Measurements from ENCODE around the gene SGCG.
"Not testable (repeated sequence)": the region's sequence is repeated elsewhere in the genome, so short reads cannot be mapped to it uniquely, and the experiment has no call there.

Gene SGCG

DNA sequence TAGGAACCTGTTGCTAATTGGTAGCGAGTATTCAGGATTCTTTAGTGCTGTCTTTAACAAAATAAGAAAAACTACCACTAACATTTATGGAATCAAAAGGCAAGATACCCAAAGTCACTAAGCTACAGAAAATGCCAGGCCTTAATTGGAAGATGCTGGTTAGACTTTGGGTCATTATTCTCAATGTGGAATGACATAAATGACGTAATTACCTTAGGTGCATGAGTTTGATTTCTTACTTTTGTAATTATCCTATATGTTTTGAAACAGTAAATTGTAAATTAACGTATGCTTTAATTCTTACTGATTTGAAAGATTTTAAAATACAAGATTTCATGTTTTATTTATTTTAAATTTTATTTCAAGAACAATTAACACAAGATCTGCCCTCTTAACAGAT lies 25.0 kb downstream of the SGCG start:
- DNase-seq (ENCODE audit: low read depth in 3 of 3, low spot score in 1 of 3): no peak

DNA sequence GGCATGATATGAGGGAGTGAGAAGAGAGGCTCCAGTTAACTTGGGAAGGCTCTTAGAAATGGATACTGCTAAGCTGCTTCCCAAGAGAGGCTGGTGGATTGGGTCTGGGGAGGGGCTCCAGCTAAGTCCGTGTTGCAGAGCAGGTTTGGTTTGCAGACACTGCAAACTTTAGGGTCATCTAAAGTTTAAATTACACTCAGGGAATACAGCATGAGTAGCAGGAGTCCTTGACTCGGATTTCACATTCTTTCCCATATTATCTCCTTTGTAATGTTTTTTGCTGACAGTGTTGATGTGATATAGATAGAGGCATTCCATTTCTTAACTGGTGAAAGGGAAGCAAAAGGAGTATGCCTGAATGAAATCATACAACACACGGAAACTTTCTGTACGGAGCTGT lies 31.9 kb downstream of the SGCG start:
- DNase-seq (ENCODE audit: low read depth in 3 of 3, low spot score in 1 of 3): no peak

DNA sequence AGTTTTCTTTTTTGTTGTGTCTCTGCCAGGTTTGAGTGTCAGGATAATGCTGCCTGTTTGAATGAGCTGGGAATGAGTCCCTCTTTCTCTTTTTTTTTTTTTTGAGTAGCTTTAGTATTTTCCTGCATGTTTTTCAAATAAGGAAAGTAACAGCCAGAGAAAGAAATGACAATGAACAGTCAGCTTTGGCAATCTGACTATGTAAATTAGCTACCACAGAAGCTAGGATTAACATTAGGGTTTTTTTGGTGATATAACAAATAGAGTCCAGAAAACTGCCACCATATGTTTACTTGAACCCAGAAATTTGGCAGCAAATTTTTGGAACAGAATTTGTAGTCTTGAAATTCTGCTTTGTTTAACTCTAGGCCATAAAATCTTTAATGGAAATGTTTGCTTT lies 50.5 kb downstream of the SGCG start:
- DNase-seq (ENCODE audit: low read depth in 3 of 3, low spot score in 1 of 3): no peak

DNA sequence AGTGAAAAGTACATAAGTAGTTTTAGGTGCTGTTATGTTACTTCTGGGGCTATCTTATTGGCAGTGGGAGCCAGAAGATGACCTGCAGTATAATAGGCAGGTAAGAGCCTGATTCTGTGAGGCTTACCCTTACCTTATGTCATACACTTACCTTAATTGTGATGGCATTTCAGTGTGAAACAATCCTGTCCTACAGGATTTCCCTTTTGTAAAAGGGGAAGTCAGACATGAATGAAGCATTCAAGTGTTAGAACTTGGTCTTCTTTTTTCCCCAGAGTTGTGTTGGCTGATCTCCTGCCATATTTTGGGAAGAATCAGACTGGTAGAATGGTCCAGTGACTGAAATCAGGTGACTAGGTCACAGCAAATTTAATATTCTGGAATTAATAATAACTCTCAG lies 55.2 kb downstream of the SGCG start:
- no peak for DNase-seq (ENCODE audit: low read depth in 3 of 3, low spot score in 1 of 3)

DNA sequence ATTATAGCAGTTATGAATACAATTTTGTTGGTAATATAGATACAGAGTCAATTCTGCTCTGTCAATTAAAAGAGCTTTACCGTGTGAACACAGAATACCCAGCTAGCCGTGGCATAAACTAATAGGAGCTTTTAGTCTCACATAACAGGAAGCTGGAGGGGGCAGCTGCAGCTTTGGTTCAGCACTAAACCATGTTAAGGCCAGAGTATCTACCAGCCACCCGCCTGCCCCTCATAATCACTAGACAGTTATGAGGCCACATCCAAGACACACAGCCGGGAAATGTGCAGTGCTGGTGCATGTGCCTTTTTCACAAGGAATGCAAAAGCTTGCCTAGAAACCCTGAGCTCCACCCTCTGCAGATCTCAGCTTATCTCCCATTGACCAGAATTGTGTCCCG lies 62.3 kb downstream of the SGCG start:
- no peak for DNase-seq (ENCODE audit: low read depth in 3 of 3, low spot score in 1 of 3)

DNA sequence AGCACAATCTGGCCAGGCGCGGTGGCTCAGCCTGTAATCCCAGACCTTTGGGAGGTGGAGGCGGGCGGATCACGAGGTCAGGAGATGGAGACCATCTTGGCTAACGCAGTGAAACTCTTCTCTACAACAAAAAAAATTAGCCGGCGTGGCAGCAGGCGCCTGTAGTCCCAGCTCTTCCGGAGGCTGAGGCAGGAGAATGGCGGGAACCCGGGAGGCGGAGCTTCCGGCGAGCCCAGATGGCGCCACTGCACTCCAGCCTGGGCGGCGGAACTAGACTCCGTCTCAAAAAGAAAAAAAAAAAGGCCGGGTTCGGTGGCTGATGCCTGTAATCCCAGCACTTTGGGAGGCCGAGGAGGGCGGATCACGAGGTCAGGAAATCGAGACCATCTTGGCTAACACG lies 67.6 kb downstream of the SGCG start:
- not testable (repeated sequence) for DNase-seq (ENCODE audit: low read depth in 3 of 3, low spot score in 1 of 3)

DNA sequence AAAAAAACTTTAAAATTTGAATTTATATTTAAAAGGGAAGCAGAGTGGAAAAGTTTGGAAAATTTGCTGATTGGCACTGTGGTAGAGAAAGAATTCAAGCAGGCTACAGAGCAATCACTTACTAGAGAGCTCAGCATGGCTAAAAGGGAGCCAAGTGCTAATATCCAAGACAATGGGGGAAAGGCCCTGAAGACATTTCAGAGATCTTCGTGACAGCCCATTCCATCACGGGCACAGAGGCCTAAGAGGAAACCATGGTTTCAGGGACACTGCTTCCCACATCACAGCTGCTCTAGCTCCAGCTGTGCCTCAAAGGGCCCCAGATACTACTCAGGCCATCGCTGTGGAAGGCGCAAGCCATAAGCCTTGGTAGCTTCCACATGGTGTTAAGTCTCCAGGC lies 73.7 kb downstream of the SGCG start:
- no peak for DNase-seq (ENCODE audit: low read depth in 3 of 3, low spot score in 1 of 3)

DNA sequence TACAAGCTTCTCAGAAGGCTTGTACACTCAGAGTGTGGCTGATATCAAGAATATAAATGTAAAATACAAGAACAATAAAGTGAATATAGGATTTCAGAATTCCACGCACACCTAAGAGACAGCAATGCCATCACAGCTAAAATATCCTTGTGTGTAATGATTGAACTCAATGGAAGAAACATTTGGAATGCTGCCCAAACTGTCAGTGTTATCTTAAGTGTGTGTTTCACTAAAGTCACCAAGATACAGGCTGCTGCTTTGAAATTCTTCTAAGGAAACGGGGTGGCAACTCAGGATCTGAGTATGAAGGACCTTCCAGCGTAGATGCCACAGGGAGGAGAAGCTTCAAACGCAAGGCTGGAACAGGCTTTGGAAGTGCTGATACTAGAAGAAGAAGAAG lies 86.8 kb downstream of the SGCG start:
- no peak for DNase-seq (ENCODE audit: low read depth in 3 of 3, low spot score in 1 of 3)

DNA sequence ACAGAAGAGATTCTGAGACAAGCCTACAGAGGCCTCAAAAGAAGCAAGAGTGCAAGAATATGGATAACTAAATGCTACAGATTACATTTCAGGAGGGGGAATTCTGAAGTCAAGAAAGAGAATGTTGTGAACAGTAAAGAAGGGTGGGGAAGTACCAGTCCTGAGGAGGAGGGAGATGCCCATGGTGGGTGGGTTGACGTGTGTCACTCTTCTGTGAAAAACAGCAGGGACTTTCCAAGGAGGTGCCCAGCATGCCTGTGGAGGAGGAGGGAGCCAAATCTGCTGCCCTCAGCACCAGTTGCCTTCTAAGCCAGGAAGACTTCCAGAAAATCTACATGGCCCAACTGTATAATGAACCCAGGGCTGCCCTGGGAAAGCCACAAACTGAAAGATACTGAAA lies 87.7 kb downstream of the SGCG start:
- peak in 1 of 3 donors; percentile 2 for DNase-seq (ENCODE audit: low read depth in 3 of 3, low spot score in 1 of 3)

DNA sequence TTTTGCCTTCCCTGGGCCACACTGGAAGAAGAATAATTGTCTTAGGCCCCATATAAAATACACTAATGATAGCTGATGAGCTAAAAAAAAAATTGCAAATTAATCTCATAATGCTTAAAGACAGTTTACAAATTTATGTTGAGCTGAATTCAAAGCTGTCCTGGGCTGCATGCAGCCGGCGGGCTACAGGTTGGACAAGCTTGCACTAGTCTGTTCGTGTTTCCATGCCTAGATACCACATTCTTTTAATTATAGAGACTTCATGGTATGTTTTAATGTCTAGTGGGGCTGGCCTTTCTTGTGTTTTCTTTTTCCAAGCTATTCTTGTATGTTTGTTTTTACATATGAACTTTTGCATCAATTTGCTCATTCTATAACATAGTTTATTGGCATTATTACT lies 90.6 kb downstream of the SGCG start:
- DNase-seq (ENCODE audit: low read depth in 3 of 3, low spot score in 1 of 3): no peak

DNA sequence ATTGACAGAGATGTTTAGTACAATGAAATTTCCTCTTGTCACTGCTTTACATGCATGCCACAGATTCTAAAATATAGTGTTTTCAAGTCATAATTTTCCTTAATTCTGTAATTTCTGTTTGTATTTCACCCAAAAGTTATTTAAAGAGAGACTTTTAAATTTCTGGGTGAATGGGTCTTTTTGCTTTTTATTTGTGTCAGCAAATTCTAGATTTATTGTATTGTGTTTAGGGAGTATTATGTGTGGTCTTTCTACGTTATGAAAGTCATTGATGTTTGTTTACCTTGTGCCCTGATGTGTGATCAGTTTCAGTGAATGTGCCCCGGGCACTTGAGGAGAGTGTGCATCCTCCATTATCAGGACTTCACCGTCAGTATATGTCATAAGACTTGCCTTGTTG lies 92.7 kb downstream of the SGCG start:
- no peak for DNase-seq (ENCODE audit: low read depth in 3 of 3, low spot score in 1 of 3)

DNA sequence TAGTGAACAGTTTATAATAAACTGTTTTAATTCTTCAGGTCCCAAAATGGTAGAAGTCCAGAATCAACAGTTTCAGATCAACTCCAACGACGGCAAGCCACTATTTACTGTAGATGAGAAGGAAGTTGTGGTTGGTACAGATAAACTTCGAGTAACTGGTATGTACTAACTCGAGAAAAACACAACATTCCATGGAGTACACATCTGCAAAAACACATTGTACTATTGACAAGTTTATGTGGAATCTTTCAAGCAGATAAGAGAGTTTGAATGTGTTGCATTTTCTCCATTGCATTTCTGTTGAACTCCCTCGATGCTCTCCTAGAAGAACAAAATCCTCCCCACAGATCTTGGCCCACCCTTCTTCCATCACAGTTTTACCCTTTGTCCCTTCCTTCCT lies 98.5 kb downstream of the SGCG start:
- DNase-seq (ENCODE audit: low read depth in 3 of 3, low spot score in 1 of 3): no peak

DNA sequence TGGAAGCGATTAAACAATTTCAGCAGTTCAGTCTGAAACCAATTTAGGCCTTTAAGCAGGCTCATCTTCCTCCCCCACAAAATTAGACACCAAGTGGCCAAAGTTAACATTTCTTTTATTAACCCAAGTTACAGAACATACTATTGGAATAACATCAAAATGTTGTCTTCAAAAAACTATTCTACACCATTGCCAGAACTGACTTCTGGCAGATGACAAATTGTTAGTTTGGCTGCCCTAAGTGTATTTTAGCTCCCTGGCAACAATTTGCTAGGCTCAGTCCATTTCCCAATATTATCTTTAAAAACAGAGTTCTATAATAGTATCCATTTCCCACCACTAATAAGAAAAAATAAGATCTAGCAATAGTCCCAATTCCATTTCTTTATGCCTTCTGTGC lies 107.8 kb downstream of the SGCG start:
- DNase-seq (ENCODE audit: low read depth in 3 of 3, low spot score in 1 of 3): no peak

DNA sequence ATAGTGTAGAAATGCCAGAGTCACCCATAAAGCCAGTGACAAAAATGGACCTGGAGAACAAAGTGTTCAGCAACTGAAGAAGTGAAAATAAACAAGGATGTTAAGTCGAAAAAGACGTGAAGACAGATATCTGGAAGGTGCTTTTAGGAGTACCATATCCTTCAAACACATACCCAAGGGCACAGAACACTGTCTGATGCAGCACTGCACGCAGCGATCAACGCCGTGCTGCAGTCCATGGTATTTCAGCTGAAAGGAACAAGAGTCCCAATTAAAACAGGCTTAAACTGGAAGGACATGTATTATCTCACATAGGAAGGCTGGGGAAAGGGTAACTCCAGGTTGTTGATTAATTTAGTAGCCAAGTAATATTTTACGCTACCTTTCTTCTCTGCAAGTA lies 108.2 kb downstream of the SGCG start:
- DNase-seq (ENCODE audit: low read depth in 3 of 3, low spot score in 1 of 3): no peak

DNA sequence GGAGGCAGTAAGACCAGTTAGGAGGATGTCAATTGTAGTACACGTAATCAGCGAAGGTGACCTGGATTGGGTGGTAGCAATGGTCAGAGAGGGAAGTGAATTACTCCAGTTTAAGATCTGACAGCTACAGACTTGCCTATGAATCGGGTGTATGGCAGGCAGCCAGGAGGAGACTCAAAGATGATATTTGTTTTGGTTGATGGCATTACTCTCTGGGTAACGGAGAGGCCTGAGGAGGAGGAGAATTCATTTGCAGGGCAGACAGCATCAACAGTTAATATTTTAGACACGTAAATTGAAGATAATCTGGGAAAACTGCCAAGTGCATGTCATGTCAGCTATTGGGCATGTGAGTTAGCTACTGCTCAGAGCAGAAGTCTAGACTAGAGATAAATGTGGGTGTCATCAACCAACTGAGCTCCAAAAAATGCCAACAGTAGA lies 109.2 kb downstream of the SGCG start:
- DNase-seq (ENCODE audit: low read depth in 3 of 3, low spot score in 1 of 3): no peak

DNA sequence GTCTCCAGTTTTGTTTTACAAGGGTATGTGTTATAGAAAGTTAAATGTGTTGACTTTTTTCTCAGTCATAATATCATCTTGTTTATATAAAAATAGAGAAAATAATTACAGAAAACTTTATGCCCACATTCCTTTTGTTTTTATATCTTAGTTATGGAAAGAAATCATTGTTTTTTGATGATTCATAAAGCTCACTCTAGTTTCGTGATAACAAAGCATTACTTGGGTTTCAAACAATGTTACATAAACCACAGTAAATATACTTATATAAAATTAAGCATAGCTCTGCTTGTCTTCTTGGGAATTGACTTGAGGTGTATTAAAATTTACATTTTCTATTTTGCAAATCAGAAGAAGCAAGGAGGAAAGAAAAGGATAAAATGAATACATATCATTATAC lies 111.8 kb downstream of the SGCG start:
- no peak for DNase-seq (ENCODE audit: low read depth in 3 of 3, low spot score in 1 of 3)

DNA sequence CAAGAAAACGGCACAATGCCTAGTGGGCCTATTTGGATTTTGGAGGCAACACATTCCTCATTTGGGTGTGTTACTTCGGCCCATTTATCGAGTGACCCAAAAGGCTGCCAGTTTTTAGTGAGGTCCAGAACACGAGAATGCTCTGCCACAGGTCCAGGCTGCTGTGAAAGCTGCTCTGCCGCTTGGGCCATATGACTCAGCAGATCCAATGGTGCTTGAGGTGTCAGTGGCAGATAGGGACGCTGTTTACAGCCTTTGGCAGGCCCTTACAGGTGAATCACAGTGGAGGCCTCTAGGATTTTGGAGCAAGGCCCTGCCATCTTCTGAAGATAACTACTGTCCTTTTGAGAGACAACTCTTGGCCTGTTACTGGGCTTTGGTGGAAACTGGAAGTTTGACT lies 134.1 kb downstream of the SGCG start:
- DNase-seq (ENCODE audit: low read depth in 3 of 3, low spot score in 1 of 3): not testable (repeated sequence)

DNA sequence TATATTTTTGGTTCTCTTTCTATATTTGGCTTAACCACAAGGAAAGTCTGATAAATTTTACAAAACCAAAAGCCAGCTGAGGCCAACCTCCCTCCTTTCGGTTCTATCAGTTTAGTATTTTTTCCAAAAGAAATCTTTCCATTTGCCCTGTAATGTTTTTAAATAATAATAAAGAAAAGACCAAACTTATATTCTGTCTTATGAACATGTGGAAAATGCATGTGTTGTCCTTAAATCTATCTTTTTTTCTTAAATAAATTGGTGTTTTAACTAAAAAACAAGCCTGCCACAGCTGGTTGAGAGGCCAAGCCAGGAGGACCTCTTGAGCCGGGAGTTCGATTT lies 139.1 kb downstream of the SGCG start:
- DNase-seq (ENCODE audit: low read depth in 3 of 3, low spot score in 1 of 3): no peak

DNA sequence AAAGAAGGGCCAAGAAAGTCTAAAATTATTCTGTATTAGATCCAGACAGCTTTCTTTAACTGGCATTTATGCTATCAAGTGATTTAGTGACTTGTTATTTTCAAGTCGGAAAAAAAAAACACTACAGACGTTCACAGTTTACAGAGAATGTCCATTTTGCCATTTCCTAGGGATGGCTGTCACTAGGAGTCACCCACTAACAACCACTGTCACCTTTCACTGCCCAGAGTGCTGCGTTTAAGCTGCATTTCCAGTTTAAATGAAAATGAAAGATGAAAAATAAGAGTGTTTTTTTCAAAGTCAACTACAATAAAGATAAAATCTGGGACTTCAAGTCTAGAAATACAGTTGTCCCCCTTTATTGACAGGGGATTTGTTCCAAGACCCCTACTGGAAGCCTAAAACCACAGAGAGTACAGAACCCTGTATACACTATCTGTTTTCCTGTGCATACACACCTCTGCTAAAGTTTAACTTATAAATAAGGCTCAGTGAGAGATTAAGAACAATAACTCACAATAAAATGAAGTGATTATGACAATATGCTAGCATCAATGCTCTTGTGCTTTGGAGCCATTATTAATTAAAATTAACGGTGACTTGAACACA lies 140.3 kb downstream of the SGCG start:
- DNase-seq (ENCODE audit: low read depth in 3 of 3, low spot score in 1 of 3): no peak

DNA sequence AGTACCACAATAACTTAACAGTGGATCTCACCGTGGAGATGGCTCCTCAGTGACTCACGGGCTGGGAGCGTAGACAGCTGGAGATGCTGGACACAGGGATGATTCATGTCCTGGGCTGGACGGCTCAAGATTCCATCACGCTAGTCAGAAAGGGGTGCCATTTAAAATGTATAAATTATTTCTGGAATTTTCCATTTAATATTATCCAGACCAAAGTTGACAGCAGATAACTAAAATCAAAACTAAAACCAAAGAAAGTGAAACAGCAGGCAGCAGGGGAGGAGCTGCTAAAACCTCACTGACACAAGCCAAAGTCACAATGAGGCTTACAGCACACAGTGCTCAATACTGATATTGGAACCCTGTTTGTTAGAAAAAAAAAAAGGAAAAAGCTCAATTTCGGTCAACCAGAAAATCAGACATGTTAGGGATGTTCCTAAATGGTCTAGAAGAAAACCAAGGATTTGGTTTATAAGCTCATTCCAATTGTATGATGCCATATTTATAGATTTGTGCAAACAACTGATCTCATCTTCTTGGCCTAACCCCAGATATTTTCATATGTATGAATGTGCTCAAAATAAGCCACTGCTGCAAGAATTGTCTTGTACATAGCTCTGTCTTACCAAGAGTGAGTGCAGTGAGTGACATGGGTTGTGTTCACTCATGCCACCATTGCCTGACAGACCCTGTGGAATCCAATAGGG lies 140.9 kb downstream of the SGCG start:
- DNase-seq (ENCODE audit: low read depth in 3 of 3, low spot score in 1 of 3): no peak

DNA sequence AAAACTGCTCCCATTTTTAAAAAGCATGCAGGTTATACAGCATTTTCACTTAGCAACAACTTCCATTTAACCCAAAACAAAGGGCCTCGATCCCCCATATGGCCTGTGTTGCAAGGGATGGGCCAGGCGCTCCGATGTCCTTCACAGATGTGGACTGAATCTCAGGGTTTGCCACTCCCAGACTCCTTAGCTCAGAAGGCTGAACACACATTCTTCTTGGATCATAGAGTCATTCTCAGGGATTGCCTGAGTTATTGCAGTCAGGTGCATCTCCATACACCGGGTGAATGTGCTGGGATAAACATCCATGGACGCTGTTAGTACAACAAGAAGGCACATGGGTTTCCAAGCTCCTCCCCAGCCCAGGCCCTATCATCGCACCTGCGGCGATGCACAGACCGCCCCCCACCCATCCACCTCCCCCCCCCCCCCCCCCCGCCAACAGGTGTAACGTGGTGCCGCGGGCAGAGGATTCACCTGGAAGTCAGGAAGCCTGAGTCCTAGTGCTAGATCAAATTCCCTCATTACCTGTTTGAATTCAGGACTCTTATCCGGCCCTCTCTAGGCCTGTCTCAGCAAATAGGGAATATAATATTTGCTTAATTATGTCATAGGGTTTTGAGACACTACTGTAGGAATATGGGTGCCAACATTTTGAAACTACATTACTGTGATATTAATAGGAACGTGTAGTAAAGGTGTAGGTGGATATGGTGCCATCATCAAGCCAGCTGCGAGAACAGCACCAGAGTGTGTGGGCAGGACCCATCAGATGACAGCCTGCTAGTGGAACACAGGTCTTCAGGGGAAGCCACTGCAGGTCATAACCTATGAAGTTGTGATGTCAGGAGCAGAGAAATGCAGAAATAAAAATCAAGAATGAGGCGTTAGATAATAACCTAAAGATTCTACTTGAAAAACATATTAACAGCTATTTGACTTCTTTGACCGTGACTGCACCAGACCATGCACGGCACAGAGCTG lies 141.9 kb downstream of the SGCG start:
- DNase-seq (ENCODE audit: low read depth in 3 of 3, low spot score in 1 of 3): no peak
